ENCODE results near the gene GYG2. TPM values are rescaled to one million over a fixed set of nuclear protein-coding genes. Genes with fewer than 3 reads are reported as not detected.
"Not testable (repeated sequence)": the region's sequence is repeated elsewhere in the genome, so short reads cannot be mapped to it uniquely, and the experiment has no call there.

Gene GYG2
- total RNA-seq, 1 experiment from 2014 or later, result 39.8 TPM

GRCh38 chrX:2811271-2811670 is 17.5 kb upstream of the GYG2 start:
- intact Hi-C loops (cut with micrococcal nuclease; ENCODE audit: unreplicated experiment), result no loop called here
- H3K9me3 ChIP-seq (ENCODE audit: low read depth, low read length, poor library complexity, severe bottlenecking), result peaks cover 4% of the 10 kb centered on the region
- H3K27me3 ChIP-seq (replicated peaks; ENCODE audit: insufficient read depth, low read depth, low read length, poor library complexity), result no peaks in the 10 kb centered on the region
- no TSS peak for BruUV-seq (replicated peaks)
- peaks cover 6% of the 10 kb centered on the region for H3K36me3 ChIP-seq (ENCODE audit: insufficient read depth, low read length, poor library complexity, severe bottlenecking)
- DNase-seq (ENCODE audit: low spot score), result no peak
- H3K27ac ChIP-seq (ENCODE audit: low read depth, low read length, poor library complexity, severe bottlenecking), result peak overlapping the region; percentile 87
- CTCF ChIA-PET, result no interaction called here
- H3K4me1 ChIP-seq (ENCODE audit: insufficient read depth, low read length, poor library complexity, severe bottlenecking), result peaks cover 44% of the 10 kb centered on the region
- no peak overlapping the region for H3K4me3 ChIP-seq (ENCODE audit: low read depth, low read length, poor library complexity, severe bottlenecking)
- TF ChIP-seq EZH2 (IDR thresholded peaks at IDR 0.05; ENCODE audit: borderline replicate concordance, low read depth, low read length, poor library complexity, severe bottlenecking), result no peak
- TF ChIP-seq CTCF (conservative IDR thresholded peaks at IDR 0.05; ENCODE audit: low read depth, low read length), result no peak
- POLR2A ChIA-PET (ENCODE audit: low non-redundant PET), result no interaction called here

GRCh38 chrX:2812161-2812907 is 16.4 kb upstream of the GYG2 start:
- H3K4me3 ChIP-seq (ENCODE audit: low read depth, low read length, poor library complexity, severe bottlenecking), result not testable (repeated sequence)

GRCh38 chrX:2817036-2817435 is 11.7 kb upstream of the GYG2 start:
- intact Hi-C loops (cut with micrococcal nuclease; ENCODE audit: unreplicated experiment), result loop anchor here (2.0 kb wide), 1 partner anchor 52 kb away; no protein-coding TSS in a partner anchor
- no TSS peak for BruUV-seq (replicated peaks)

More at GRCh38 chrX:2812161-2812907, 16.4 kb upstream of the GYG2 start:
- H3K9me3 ChIP-seq (ENCODE audit: low read depth, low read length, poor library complexity, severe bottlenecking); H3K36me3 ChIP-seq (ENCODE audit: insufficient read depth, low read length, poor library complexity, severe bottlenecking); POLR2A ChIA-PET (ENCODE audit: low non-redundant PET); CTCF ChIA-PET; H3K27me3 ChIP-seq (replicated peaks; ENCODE audit: insufficient read depth, low read depth, low read length, poor library complexity): not testable (repeated sequence)
- intact Hi-C loops (cut with micrococcal nuclease; ENCODE audit: unreplicated experiment), result loop anchor here (1.0 to 2.0 kb wide), 2 partner anchors 108 to 168 kb away; no protein-coding TSS in a partner anchor
- TF ChIP-seq CTCF (conservative IDR thresholded peaks at IDR 0.05; ENCODE audit: low read depth, low read length), result peak; percentile 64
- TSS peak; percentile 44 for BruUV-seq (replicated peaks)
- peaks cover 50% of the 10 kb centered on the region for H3K4me1 ChIP-seq (ENCODE audit: insufficient read depth, low read length, poor library complexity, severe bottlenecking)
- peak overlapping the region; percentile 87 for H3K27ac ChIP-seq (ENCODE audit: low read depth, low read length, poor library complexity, severe bottlenecking)
- DNase-seq (ENCODE audit: low spot score), result peak; percentile 91

More at GRCh38 chrX:2817036-2817435, 11.7 kb upstream of the GYG2 start:
- DNase-seq (ENCODE audit: low spot score), result peak; percentile 82
- Histone ChIP-seq H3K4me1 (ENCODE audit: insufficient read depth, low read length, poor library complexity, severe bottlenecking) (peaks cover 70% of the 10 kb centered on the region), H3K27ac (ENCODE audit: low read depth, low read length, poor library complexity, severe bottlenecking) (peak overlapping the region; percentile 91), H3K9me3 (ENCODE audit: low read depth, low read length, poor library complexity, severe bottlenecking) (no peaks in the 10 kb centered on the region), H3K36me3 (ENCODE audit: insufficient read depth, low read length, poor library complexity, severe bottlenecking) (no peaks in the 10 kb centered on the region), H3K27me3 (replicated peaks; ENCODE audit: insufficient read depth, low read depth, low read length, poor library complexity) (no peaks in the 10 kb centered on the region), H3K4me3 (ENCODE audit: low read depth, low read length, poor library complexity, severe bottlenecking) (no peak overlapping the region)
- TF ChIP-seq EZH2 (IDR thresholded peaks at IDR 0.05; ENCODE audit: borderline replicate concordance, low read depth, low read length, poor library complexity, severe bottlenecking) (no peak), CTCF (conservative IDR thresholded peaks at IDR 0.05; ENCODE audit: low read depth, low read length) (no peak)
- POLR2A ChIA-PET (ENCODE audit: low non-redundant PET), result no interaction called here
- CTCF ChIA-PET, result no interaction called here

Data from A673 (cell line).